Neural cell (in vitro differentiated cells): ENCODE results near the gene TECPR1.

Experiments
- CTCF ChIP-seq: fragments of 450-650 bp; IDR thresholded peaks from 2 replicates; pipeline ENCODE4 v1.5.1; 2014; ENCODE audit warnings: antibody characterized with exemption, mild to moderate bottlenecking, moderate library complexity; ENCODE audit not compliant: poor library complexity, severe bottlenecking
- EZH2 ChIP-seq: fragments of 200-600, 300-800 bp; shearing (Covaris generic), sonication (generic); IDR thresholded peaks from 2 replicates; pipeline ENCODE4 v1.6.1; 2014; ENCODE audit warnings: antibody characterized with exemption, low read length, borderline replicate concordance, mild to moderate bottlenecking; ENCODE audit not compliant: insufficient read depth, poor library complexity, severe bottlenecking
- POLR2AphosphoS5 ChIP-seq: IDR thresholded peaks from 2 replicates; pipeline ENCODE4 v1.6.1; 2012
- REST ChIP-seq: IDR thresholded peaks from 2 replicates; pipeline ENCODE4 v1.6.1; 2012; ENCODE audit warnings: borderline replicate concordance
- TAF1 ChIP-seq: IDR thresholded peaks from 2 replicates; pipeline ENCODE4 v1.6.1; 2012; ENCODE audit warnings: low read depth

- TF ChIP-seq TAF1 (no peak), CTCF (no peak), REST (no peak), EZH2 (no peak), POLR2AphosphoS5 (no peak)
Observed at GRCh38 chr7:98232799-98233198, 19.2 kb downstream of the TECPR1 start.
